Measurements from ENCODE around the gene CSF3R. TPM values are rescaled to one million over a fixed set of nuclear protein-coding genes. Genes with fewer than 3 reads are reported as not detected.
"Not testable (repeated sequence)": the region's sequence is repeated elsewhere in the genome, so short reads cannot be mapped to it uniquely, and the experiment has no call there.

The CSF3R gene
- total RNA-seq, 1 donor = not detected

GRCh38 chr1:36484099-36484498 is 1.4 kb upstream of the CSF3R start:
- no peak for TF ChIP-seq CTCF (IDR thresholded peaks at IDR 0.05; ENCODE audit: insufficient read depth, low read length)
- no peak overlapping the region for H3K4me3 ChIP-seq (ENCODE audit: low read depth, low read length)
- DNase-seq (ENCODE audit: low read depth) = no peak

- DNase-seq (ENCODE audit: low read depth) = no peak
- no peak overlapping the region for H3K4me3 ChIP-seq (ENCODE audit: low read depth, low read length)
- no peak for TF ChIP-seq CTCF (IDR thresholded peaks at IDR 0.05; ENCODE audit: insufficient read depth, low read length)
Observed at GRCh38 chr1:36481771-36482723, 666 bp downstream of the CSF3R start.

DNA sequence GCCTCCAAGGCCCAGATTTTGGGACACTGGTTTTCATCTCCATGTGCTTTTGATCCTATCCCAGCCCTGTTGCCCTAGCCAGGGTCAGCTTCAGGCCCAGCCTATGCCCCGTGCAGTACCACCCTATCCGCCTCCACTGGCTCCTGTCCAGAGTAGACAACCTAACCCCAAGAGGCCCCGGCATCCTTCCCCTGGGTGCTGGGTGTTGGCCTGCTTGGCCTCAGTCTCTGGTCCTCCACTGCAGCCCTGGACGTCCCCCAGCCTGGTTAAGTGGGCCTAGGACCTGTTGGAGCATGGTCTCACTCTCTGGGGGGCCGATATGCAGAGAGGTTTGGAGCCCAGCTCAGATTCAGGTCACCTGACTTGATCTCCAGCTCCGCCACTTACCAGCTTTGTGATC is 1.6 kb downstream of the CSF3R start:
- no peak for TF ChIP-seq CTCF (IDR thresholded peaks at IDR 0.05; ENCODE audit: insufficient read depth, low read length)
- H3K4me3 ChIP-seq (ENCODE audit: low read depth, low read length) = no peak overlapping the region
- no peak for DNase-seq (ENCODE audit: low read depth)

- no peak for DNase-seq (ENCODE audit: low read depth)
- no peak overlapping the region for H3K4me3 ChIP-seq (ENCODE audit: low read depth, low read length)
- no peak for TF ChIP-seq CTCF (IDR thresholded peaks at IDR 0.05; ENCODE audit: insufficient read depth, low read length)
Observed at GRCh38 chr1:36480161-36480560, 2.6 kb downstream of the CSF3R start.

GRCh38 chr1:36479505-36480051 is 3.1 kb downstream of the CSF3R start:
- no peak for TF ChIP-seq CTCF (IDR thresholded peaks at IDR 0.05; ENCODE audit: insufficient read depth, low read length)
- no peak overlapping the region for H3K4me3 ChIP-seq (ENCODE audit: low read depth, low read length)
- DNase-seq (ENCODE audit: low read depth) = peak; percentile 5

- H3K4me3 ChIP-seq (ENCODE audit: low read depth, low read length); DNase-seq (ENCODE audit: low read depth): not testable (repeated sequence)
Observed at GRCh38 chr1:36477615-36478014, 5.1 kb downstream of the CSF3R start.

- no peak overlapping the region for H3K4me3 ChIP-seq (ENCODE audit: low read depth, low read length)
- DNase-seq (ENCODE audit: low read depth) = no peak
- TF ChIP-seq CTCF (IDR thresholded peaks at IDR 0.05; ENCODE audit: insufficient read depth, low read length) = no peak
Observed at GRCh38 chr1:36476945-36477344, 5.8 kb downstream of the CSF3R start.

Data from fibroblast of the aortic adventitia (primary cell).